ENCODE measurements around the gene PTPN4. TPM values are rescaled to one million over a fixed set of nuclear protein-coding genes. Genes with fewer than 3 reads are reported as not detected.
"Not testable (repeated sequence)": the region's sequence is repeated elsewhere in the genome, so short reads cannot be mapped to it uniquely, and the experiment has no call there.

PTPN4 gene
- total RNA-seq, 2 experiments from 2014 or later, result 49.3 to 50.6 TPM

DNA sequence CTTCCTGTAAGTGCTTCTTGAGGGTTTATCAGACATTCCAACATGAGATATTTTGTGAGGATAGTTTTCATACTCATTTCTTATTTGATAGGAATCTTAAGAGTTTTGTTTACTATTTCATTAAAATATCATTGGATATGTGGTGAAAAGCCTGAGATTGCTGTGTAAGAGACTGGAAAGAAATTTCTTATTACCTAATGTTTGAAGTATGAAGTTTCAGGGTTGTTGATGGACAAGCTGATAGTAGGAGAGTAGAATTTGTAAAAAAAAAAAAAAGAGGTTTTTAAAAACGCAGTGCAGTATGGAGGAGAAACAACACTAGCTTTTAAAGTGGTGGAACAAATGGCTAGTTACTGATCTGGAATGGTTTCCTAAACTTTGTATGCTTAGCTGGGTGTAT, 260.8 kb downstream of the PTPN4 start:
- no peaks in the 10 kb centered on the region; the same call in 1 of the 2 replicates for H3K79me2 ChIP-seq (ENCODE audit: insufficient read depth, low read depth, low read length)
- no peaks in the 10 kb centered on the region for H4K20me1 ChIP-seq (ENCODE audit: insufficient read depth, low read length)
- no peak for DNase-seq (ENCODE audit: low spot score)
- TF ChIP-seq, protein P1, sequence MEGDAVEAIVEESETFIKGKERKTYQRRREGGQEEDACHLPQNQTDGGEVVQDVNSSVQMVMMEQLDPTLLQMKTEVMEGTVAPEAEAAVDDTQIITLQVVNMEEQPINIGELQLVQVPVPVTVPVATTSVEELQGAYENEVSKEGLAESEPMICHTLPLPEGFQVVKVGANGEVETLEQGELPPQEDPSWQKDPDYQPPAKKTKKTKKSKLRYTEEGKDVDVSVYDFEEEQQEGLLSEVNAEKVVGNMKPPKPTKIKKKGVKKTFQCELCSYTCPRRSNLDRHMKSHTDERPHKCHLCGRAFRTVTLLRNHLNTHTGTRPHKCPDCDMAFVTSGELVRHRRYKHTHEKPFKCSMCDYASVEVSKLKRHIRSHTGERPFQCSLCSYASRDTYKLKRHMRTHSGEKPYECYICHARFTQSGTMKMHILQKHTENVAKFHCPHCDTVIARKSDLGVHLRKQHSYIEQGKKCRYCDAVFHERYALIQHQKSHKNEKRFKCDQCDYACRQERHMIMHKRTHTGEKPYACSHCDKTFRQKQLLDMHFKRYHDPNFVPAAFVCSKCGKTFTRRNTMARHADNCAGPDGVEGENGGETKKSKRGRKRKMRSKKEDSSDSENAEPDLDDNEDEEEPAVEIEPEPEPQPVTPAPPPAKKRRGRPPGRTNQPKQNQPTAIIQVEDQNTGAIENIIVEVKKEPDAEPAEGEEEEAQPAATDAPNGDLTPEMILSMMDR (conservative IDR thresholded peaks at IDR 0.05; ENCODE audit: low read length), result no peak
- TF ChIP-seq EZH2phosphoT487 (IDR thresholded peaks at IDR 0.05; ENCODE audit: borderline replicate concordance, low read depth, low read length), result no peak
- H3K4me3 ChIP-seq (ENCODE audit: low read depth, low read length, poor library complexity, severe bottlenecking), result no peak overlapping the region
- no peaks in the 10 kb centered on the region; the same call in 1 of the 2 replicates for H3K36me3 ChIP-seq (ENCODE audit: insufficient read depth, low read length)
- H3K9me2 ChIP-seq (ENCODE audit: insufficient read depth, low read length), result no peaks in the 10 kb centered on the region
- no peaks in the 10 kb centered on the region for H3K9me3 ChIP-seq (ENCODE audit: low read length)
- H2AFZ ChIP-seq (ENCODE audit: low read length), result no peak overlapping the region
- POLR2A ChIA-PET, result interaction anchor here (0.7 kb wide), 1 partner anchor 94 kb away, joined by 5 read pairs; no protein-coding TSS in a partner anchor
- CTCF ChIA-PET (ENCODE audit: unreplicated experiment), result no interaction called here
- intact Hi-C loops (cut with micrococcal nuclease; ENCODE audit: unreplicated experiment), result no loop called here
- no peak overlapping the region for H3K27ac ChIP-seq (ENCODE audit: low read depth, low read length, poor library complexity, severe bottlenecking)
- BruUV-seq (replicated peaks), result no TSS peak
- no peak overlapping the region for H3K4me2 ChIP-seq (ENCODE audit: low read length)
- H3K4me1 ChIP-seq (ENCODE audit: insufficient read depth, low read length, poor library complexity, severe bottlenecking), result no peaks in the 10 kb centered on the region

DNA sequence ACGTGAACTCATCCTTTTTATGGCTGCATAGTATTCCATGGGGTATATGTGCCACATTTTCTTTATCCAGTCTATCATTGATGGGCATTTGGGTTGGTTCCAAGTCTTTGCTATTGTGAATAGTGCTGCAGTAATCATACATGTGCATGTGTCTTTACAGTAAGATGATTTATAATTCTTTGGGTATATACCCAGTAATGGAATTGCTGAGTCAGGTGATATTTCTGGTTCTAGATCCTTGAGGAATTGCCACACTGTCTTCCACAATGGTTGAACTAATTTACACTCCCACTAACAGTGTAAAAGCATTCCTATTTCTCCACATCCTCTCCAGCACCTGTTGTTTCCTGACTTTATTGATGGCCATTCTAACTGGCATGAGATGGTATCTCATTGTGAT, 262.8 kb downstream of the PTPN4 start:
- POLR2A ChIA-PET; intact Hi-C loops (cut with micrococcal nuclease; ENCODE audit: unreplicated experiment); H3K79me2 ChIP-seq (ENCODE audit: insufficient read depth, low read depth, low read length); H3K9me2 ChIP-seq (ENCODE audit: insufficient read depth, low read length); H3K9me3 ChIP-seq (ENCODE audit: low read length); H2AFZ ChIP-seq (ENCODE audit: low read length); H3K4me2 ChIP-seq (ENCODE audit: low read length); H4K20me1 ChIP-seq (ENCODE audit: insufficient read depth, low read length); H3K4me1 ChIP-seq (ENCODE audit: insufficient read depth, low read length, poor library complexity, severe bottlenecking); H3K36me3 ChIP-seq (ENCODE audit: insufficient read depth, low read length); DNase-seq (ENCODE audit: low spot score); H3K4me3 ChIP-seq (ENCODE audit: low read depth, low read length, poor library complexity, severe bottlenecking); CTCF ChIA-PET (ENCODE audit: unreplicated experiment); H3K27ac ChIP-seq (ENCODE audit: low read depth, low read length, poor library complexity, severe bottlenecking); BruUV-seq (replicated peaks): not testable (repeated sequence)

DNA sequence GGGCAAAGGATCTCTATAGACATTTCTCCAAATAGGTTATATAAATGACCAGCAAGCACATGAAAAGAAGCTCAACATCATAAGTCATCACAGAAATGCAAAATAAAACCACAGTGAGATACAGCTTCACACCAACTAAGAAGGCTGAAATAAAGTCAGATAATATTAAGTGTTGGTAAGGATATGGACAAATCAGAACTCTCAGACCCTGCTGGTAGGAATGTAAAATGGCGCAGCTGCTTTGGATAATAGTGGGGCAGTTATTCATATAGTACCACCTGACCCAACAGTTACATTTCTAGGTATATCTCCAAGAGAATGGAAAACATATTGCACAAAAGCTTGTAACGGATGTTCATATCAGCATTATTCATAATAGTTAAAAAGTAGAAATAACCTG, 267.2 kb downstream of the PTPN4 start:
- Histone ChIP-seq H3K9me3 (ENCODE audit: low read length) (no peaks in the 10 kb centered on the region), H4K20me1 (ENCODE audit: insufficient read depth, low read length) (no peaks in the 10 kb centered on the region), H3K4me1 (ENCODE audit: insufficient read depth, low read length, poor library complexity, severe bottlenecking) (no peaks in the 10 kb centered on the region), H3K4me3 (ENCODE audit: low read depth, low read length, poor library complexity, severe bottlenecking) (no peak overlapping the region), H2AFZ (ENCODE audit: low read length) (no peak overlapping the region), H3K27ac (ENCODE audit: low read depth, low read length, poor library complexity, severe bottlenecking) (no peak overlapping the region), H3K4me2 (ENCODE audit: low read length) (no peak overlapping the region), H3K36me3 (ENCODE audit: insufficient read depth, low read length) (no peaks in the 10 kb centered on the region; the same call in 1 of the 2 replicates), H3K9me2 (ENCODE audit: insufficient read depth, low read length) (no peaks in the 10 kb centered on the region), H3K79me2 (ENCODE audit: insufficient read depth, low read depth, low read length) (no peaks in the 10 kb centered on the region)
- intact Hi-C loops (cut with micrococcal nuclease; ENCODE audit: unreplicated experiment), result no loop called here
- no TSS peak for BruUV-seq (replicated peaks)
- no peak for TF ChIP-seq EZH2phosphoT487 (IDR thresholded peaks at IDR 0.05; ENCODE audit: borderline replicate concordance, low read depth, low read length)
- TF ChIP-seq, protein P1 (conservative IDR thresholded peaks at IDR 0.05; ENCODE audit: low read length), result no peak
- no peak for DNase-seq (ENCODE audit: low spot score)
- ChIA-PET POLR2A (interaction anchor here (0.6 kb wide), 1 partner anchor 230 kb away, joined by 3 read pairs; no protein-coding TSS in a partner anchor), CTCF (ENCODE audit: unreplicated experiment) (no interaction called here)

All from OCI-LY7 (cell line).